CD14-positive monocyte (primary cell): ENCODE data around the gene MST1. TPM values are rescaled to one million over a fixed set of nuclear protein-coding genes. Genes with fewer than 3 reads are reported as not detected.

Source experiments
- DNase-seq, 3 donors: peaks; one replicate each; pipeline ENCODE4 v3.0.0-alpha.2; 2011 to 2022
- H2AFZ ChIP-seq: 2 replicates; pipeline ENCODE4 v1.6.0; 2012; ENCODE audit warnings: mild to moderate bottlenecking, low read depth, low read length, inconsistent platforms; ENCODE audit not compliant: insufficient read depth, poor library complexity, severe bottlenecking
- H3K27ac ChIP-seq, 2 donors: 1 replicate in 1 of 2; 2 replicates in 1 of 2; pipeline ENCODE4 v1.5.1; 2012 to 2013; ENCODE audit warnings: low read length in 2 of 2, control low read depth in 1 of 2, inconsistent platforms in 1 of 2, low read depth in 1 of 2, mild to moderate bottlenecking in 1 of 2
- H3K27me3 ChIP-seq, 2 donors: one replicate each; pipeline versions ENCODE4 v1.6.0 to v1.6.1; 2011 to 2013; ENCODE audit warnings: low read length in 2 of 2; ENCODE audit not compliant: control insufficient read depth in 2 of 2, insufficient read depth in 2 of 2
- H3K36me3 ChIP-seq, 2 donors: replicated peaks in 1 of 2; 1 replicate in 1 of 2; 2 replicates in 1 of 2; pipeline versions ENCODE4 v1.5.1 to v1.6.1; 2012 to 2013; ENCODE audit warnings: low read length in 2 of 2, control low read depth in 1 of 2, inconsistent platforms in 1 of 2, mild to moderate bottlenecking in 1 of 2; ENCODE audit not compliant: insufficient read depth in 2 of 2, control insufficient read depth in 1 of 2
- H3K4me1 ChIP-seq, 2 donors: 1 replicate in 1 of 2; 2 replicates in 1 of 2; pipeline versions ENCODE4 v1.5.1 to v1.6.1; 2012 to 2013; ENCODE audit warnings: low read length in 2 of 2, control low read depth in 1 of 2, inconsistent platforms in 1 of 2, mild to moderate bottlenecking in 1 of 2, moderate library complexity in 1 of 2; ENCODE audit not compliant: insufficient read depth in 2 of 2, control insufficient read depth in 1 of 2
- H3K4me2 ChIP-seq: replicated peaks from 2 replicates; pipeline ENCODE3; 2012; ENCODE audit warnings: low read length, moderate library complexity, mild to moderate bottlenecking; ENCODE audit not compliant: poor library complexity, severe bottlenecking; ENCODE audit errors: extremely low read depth
- H3K4me3 ChIP-seq, 3 experiments: fragments of 200-600 bp in 1 of 3; sonication (generic) in 1 of 3; replicated peaks in 1 of 3; 1 replicate in 2 of 3; 2 replicates in 1 of 3; pipeline ENCODE4 v1.5.1; 2011 to 2013; ENCODE audit warnings: low read length in 3 of 3, mild to moderate bottlenecking in 3 of 3, control low read depth in 2 of 3, low read depth in 2 of 3, inconsistent platforms in 1 of 3, moderate library complexity in 1 of 3
- H3K79me2 ChIP-seq: 2 replicates; pipeline ENCODE4 v1.6.0; 2012; ENCODE audit warnings: mild to moderate bottlenecking, control low read depth, inconsistent platforms, low read length, moderate library complexity; ENCODE audit not compliant: insufficient read depth
- H3K9ac ChIP-seq: 2 replicates; pipeline ENCODE4 v1.6.0; 2017; ENCODE audit warnings: low read length, mild to moderate bottlenecking; ENCODE audit not compliant: insufficient read depth, poor library complexity, severe bottlenecking
- H3K9me3 ChIP-seq, 2 donors: replicated peaks in 1 of 2; 1 replicate in 1 of 2; 2 replicates in 1 of 2; pipeline versions ENCODE4 v1.5.1 to v1.6.1; 2012 to 2013; ENCODE audit warnings: low read length in 2 of 2, control low read depth in 1 of 2; ENCODE audit not compliant: control insufficient read depth in 1 of 2, insufficient read depth in 1 of 2
- H4K20me1 ChIP-seq: 2 replicates; pipeline ENCODE4 v1.6.0; 2012; ENCODE audit warnings: mild to moderate bottlenecking, low read length, control low read depth, moderate library complexity; ENCODE audit not compliant: insufficient read depth
- H3K27ac Mint-ChIP-seq, 7 donors: one replicate each; pipeline ENCODE4 v1.8.0; 2020; ENCODE audit warnings: mild to moderate bottlenecking in 7 of 7, mixed read lengths in 7 of 7, moderate library complexity in 6 of 7, inconsistent platforms in 2 of 7
- H3K27me3 Mint-ChIP-seq, 3 donors: one replicate each; pipeline ENCODE4 v1.8.0; 2021 to 2022; ENCODE audit warnings: low read depth in 3 of 3, mild to moderate bottlenecking in 3 of 3, mixed read lengths in 3 of 3, moderate library complexity in 3 of 3, inconsistent platforms in 1 of 3
- H3K36me3 Mint-ChIP-seq, 2 donors: one replicate each; pipeline ENCODE4 v1.8.0; 2020; ENCODE audit warnings: mixed read lengths in 2 of 2, inconsistent platforms in 1 of 2, mild to moderate bottlenecking in 1 of 2
- H3K4me1 Mint-ChIP-seq: one replicate; pipeline ENCODE4 v1.8.0; 2020; ENCODE audit warnings: mild to moderate bottlenecking, mixed read lengths
- H3K4me3 Mint-ChIP-seq, 2 donors: one replicate each; pipeline ENCODE4 v1.8.0; 2020; ENCODE audit warnings: mild to moderate bottlenecking in 2 of 2, mixed read lengths in 2 of 2, moderate library complexity in 1 of 2
- H3K9me3 Mint-ChIP-seq, 7 donors: one replicate each; pipeline ENCODE4 v1.8.0; 2020 to 2022; ENCODE audit warnings: mixed read lengths in 7 of 7, mild to moderate bottlenecking in 6 of 7, moderate library complexity in 6 of 7, inconsistent platforms in 2 of 7
- WGBS: methylation state at CpG from one replicate; pipeline ENCODE4 v1.1.5; 2013; ENCODE audit warnings: missing lambda C conversion rate; ENCODE audit not compliant: insufficient coverage; 5-methylcytosine and 5-hydroxymethylcytosine counted together
- intact Hi-C, 2 donors: fragments of 100-400 bp; cut with micrococcal nuclease; formaldehyde crosslinking; loops; one replicate each; pipeline versions ENCODE4 v1.15.0 to v1.15.1; 2023
- polyA plus RNA-seq, 3 donors: library from polyadenylated mRNA; depleted of rRNA in 1 of 3; unstranded in 2 of 3; stranded (reverse) in 1 of 3; fragments of 300-500 nt in 2 of 3; fragments of >200 nt in 1 of 3; fragmentation: Illumina TruSeq in 2 of 3; gene quantifications; 1 replicate in 2 of 3; 2 replicates in 1 of 3; pipeline ENCODE4 v1.2.3, GENCODE V29; 2012 to 2021
- TF ChIP-seq, protein P1 (sequence below): fragments of 200-600 bp; IDR thresholded peaks from one replicate; pipeline ENCODE4 v1.8.0; 2022; ENCODE audit warnings: antibody characterized with exemption, mild to moderate bottlenecking

MST1 gene
- polyA plus RNA-seq, 3 donors, result 0.28 to 17.8 TPM; not detected in 1

DNA sequence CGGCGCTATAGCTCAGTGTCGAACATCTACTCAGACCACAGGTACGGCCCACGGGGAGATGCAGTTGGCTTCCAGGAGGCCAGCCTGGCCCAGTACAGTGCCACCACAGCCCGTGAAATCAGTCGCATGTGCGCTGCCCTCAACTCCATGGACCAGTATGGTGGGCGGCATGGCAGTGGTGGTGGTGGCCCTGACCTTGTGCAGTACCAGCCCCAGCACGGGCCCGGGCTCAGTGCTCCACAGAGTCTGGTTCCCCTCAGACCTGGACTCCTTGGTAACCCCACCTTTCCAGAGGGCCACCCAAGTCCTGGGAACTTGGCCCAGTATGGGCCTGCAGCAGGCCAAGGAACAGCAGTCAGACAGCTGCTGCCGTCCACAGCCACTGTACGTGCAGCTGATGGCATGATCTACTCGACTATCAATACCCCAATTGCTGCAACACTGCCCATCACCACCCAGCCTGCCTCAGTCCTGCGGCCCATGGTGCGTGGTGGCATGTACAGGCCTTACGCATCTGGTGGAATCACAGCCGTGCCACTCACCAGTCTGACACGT is 33.5 kb downstream of the MST1 start:
- Histone ChIP-seq H3K79me2 (no peaks in the 10 kb centered on the region), H3K27ac (no peak overlapping the region), H2AFZ (no peak overlapping the region), H3K36me3 (no peaks in the 10 kb centered on the region), H3K9me3 (no peaks in the 10 kb centered on the region), H3K4me2 (no peak overlapping the region), H3K9ac (no peak overlapping the region), H3K4me3 (no peak overlapping the region), H3K4me1 (peaks cover 0 to 5% of the 10 kb centered on the region in 2 donors), H3K27me3 (peaks cover 0 to 2% of the 10 kb centered on the region in 2 donors), H4K20me1 (no peaks in the 10 kb centered on the region)
- Mint-ChIP-seq H3K36me3 (no peaks in the 10 kb centered on the region), H3K9me3 (no peaks in the 10 kb centered on the region), H3K27me3 (peaks cover 2 to 7% (median 6%) of the 10 kb centered on the region in 3 donors), H3K4me3 (no peak overlapping the region), H3K27ac (peak overlapping the region in 1 of 7 donors; percentile 54), H3K4me1 (peaks cover 4% of the 10 kb centered on the region)
- no peak for DNase-seq
- TF ChIP-seq, protein P1, sequence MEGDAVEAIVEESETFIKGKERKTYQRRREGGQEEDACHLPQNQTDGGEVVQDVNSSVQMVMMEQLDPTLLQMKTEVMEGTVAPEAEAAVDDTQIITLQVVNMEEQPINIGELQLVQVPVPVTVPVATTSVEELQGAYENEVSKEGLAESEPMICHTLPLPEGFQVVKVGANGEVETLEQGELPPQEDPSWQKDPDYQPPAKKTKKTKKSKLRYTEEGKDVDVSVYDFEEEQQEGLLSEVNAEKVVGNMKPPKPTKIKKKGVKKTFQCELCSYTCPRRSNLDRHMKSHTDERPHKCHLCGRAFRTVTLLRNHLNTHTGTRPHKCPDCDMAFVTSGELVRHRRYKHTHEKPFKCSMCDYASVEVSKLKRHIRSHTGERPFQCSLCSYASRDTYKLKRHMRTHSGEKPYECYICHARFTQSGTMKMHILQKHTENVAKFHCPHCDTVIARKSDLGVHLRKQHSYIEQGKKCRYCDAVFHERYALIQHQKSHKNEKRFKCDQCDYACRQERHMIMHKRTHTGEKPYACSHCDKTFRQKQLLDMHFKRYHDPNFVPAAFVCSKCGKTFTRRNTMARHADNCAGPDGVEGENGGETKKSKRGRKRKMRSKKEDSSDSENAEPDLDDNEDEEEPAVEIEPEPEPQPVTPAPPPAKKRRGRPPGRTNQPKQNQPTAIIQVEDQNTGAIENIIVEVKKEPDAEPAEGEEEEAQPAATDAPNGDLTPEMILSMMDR, result no peak
- intact Hi-C loops, result no loop called here
- 94% methylated on average over 19 of the region's 19 CpGs for WGBS

DNA sequence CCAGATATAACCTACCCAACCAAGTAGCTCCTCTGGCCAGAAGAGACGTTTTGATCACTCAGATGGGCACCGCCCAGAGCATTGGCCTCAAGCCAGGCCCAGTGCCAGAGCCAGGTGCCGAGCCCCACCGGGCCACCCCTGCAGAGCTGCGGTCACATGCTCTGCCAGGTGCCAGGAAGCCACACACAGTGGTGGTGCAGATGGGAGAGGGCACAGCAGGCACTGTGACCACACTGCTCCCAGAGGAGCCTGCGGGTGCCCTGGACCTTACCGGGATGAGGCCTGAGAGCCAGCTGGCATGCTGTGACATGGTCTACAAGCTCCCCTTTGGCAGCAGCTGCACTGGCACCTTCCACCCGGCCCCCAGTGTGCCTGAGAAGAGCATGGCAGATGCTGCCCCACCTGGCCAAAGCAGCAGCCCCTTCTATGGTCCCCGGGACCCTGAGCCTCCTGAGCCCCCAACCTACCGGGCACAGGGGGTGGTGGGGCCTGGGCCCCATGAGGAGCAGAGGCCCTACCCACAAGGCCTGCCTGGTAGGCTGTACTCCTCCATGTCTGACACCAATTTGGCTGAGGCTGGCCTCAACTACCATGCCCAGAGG is 34.2 kb downstream of the MST1 start:
- H3K9ac ChIP-seq, result no peak overlapping the region
- H3K79me2 ChIP-seq, result no peaks in the 10 kb centered on the region
- Mint-ChIP-seq H3K4me1 (peaks cover 4% of the 10 kb centered on the region), H3K27me3 (peaks cover 2 to 6% (median 6%) of the 10 kb centered on the region in 3 donors), H3K9me3 (no peaks in the 10 kb centered on the region), H3K36me3 (no peaks in the 10 kb centered on the region), H3K27ac (peak overlapping the region in 1 of 7 donors; percentile 54), H3K4me3 (no peak overlapping the region)
- H3K4me2 ChIP-seq, result no peak overlapping the region
- no peak overlapping the region for H3K4me3 ChIP-seq
- DNase-seq, result no peak
- H3K27ac ChIP-seq, result no peak overlapping the region
- intact Hi-C loops, result no loop called here
- no peak overlapping the region for H2AFZ ChIP-seq
- no peaks in the 10 kb centered on the region for H3K9me3 ChIP-seq
- TF ChIP-seq, protein P1, result no peak
- no peaks in the 10 kb centered on the region for H4K20me1 ChIP-seq
- 50% methylated on average over 10 of the region's 10 CpGs for WGBS
- H3K27me3 ChIP-seq, result peaks cover 0 to 2% of the 10 kb centered on the region in 2 donors
- no peaks in the 10 kb centered on the region for H3K36me3 ChIP-seq
- H3K4me1 ChIP-seq, result peaks cover 0 to 5% of the 10 kb centered on the region in 2 donors
